GM12864 (cell line): ENCODE measurements around the gene EPSTI1.
A peak's percentile ranks its signal among the peaks of the same experiment; 100 is the strongest.

Source experiments
- DNase-seq: peaks from one replicate; pipeline ENCODE4 v3.0.0-alpha.2; 2011; ENCODE audit warnings: low read depth
- H3K4me3 ChIP-seq: 2 replicates; pipeline ENCODE4 v1.5.1; 2011; ENCODE audit warnings: mild to moderate bottlenecking, low read depth, low read length, control low read depth
- CTCF ChIP-seq: IDR thresholded peaks from 2 replicates; pipeline ENCODE4 v1.5.1; 2011; ENCODE audit warnings: low read depth, mild to moderate bottlenecking, moderate library complexity, low read length, control low read depth, inconsistent platforms; ENCODE audit errors: missing control alignments

EPSTI1 gene

GRCh38 chr13:42971691-42972347 is 20.2 kb downstream of the EPSTI1 start:
- no peak for DNase-seq
- TF ChIP-seq CTCF, result no peak
- H3K4me3 ChIP-seq, result no peak overlapping the region

- no peak overlapping the region for H3K4me3 ChIP-seq
- DNase-seq, result peak; percentile 55
- peak; percentile 84 for TF ChIP-seq CTCF
Measured at GRCh38 chr13:42970824-42971690, 21.0 kb downstream of the EPSTI1 start.

- no peak overlapping the region for H3K4me3 ChIP-seq
- no peak for DNase-seq
- peak; percentile 83 for TF ChIP-seq CTCF
Measured at GRCh38 chr13:42969565-42970172, 22.4 kb downstream of the EPSTI1 start.

GRCh38 chr13:42968906-42969305 is 23.1 kb downstream of the EPSTI1 start:
- no peak for TF ChIP-seq CTCF
- H3K4me3 ChIP-seq, result no peak overlapping the region
- no peak for DNase-seq

GRCh38 chr13:42967660-42968059 is 24.4 kb downstream of the EPSTI1 start:
- no peak overlapping the region for H3K4me3 ChIP-seq
- DNase-seq, result no peak
- TF ChIP-seq CTCF, result no peak

- DNase-seq, result no peak
- no peak for TF ChIP-seq CTCF
Measured at GRCh38 chr13:42965281-42965680, 26.8 kb downstream of the EPSTI1 start.

More at GRCh38 chr13:42965281-42965680, 26.8 kb downstream of the EPSTI1 start:
- H3K4me3 ChIP-seq, result no peak overlapping the region
